Measurements from ENCODE around the gene KATNBL1.

DNA sequence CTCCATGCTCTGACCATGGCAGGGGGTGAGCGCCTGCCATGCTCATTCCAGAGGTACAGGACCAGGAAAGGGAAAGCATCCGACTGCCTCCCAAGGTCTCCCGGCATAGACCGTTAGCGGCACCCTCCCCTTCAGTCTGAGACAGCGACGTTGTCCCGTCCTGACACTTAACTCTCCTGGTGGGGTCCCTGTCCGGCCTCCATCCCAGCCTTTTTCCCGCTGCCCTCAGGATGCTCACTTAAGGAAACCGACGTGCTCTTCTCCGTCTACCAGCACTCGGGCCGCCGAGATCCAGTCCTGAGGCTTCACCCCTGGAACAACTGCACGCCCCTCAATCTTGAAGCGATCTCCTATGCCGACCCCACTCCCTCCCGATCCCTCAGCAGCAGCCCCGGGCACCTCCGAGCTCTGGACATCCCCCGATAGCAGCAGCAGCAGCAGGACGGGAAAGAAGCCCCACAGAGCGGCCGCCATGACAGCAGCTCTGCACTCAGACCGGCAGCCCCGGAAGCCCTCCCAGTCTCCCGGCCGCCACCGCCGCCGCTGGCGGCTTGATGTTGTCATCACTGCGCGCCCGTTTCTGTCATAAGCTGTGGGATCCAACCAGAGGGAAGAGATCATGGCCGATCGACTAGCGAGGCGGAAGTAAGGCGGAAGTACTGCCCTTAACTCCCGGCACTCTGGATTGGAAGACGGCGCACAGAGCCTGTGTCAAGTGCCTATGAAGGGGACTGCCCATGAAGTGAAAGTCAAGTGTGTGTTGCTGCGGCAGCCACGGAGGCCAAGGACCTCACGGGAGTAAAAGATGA, 108.3 kb downstream of the KATNBL1 start, which contains the start of the genes EMC7 and PGBD4:
- TF ChIP-seq POLR2A (IDR thresholded peaks at IDR 0.05): peak in 1 of 2 donors; percentile 70
- TF ChIP-seq, protein P1, sequence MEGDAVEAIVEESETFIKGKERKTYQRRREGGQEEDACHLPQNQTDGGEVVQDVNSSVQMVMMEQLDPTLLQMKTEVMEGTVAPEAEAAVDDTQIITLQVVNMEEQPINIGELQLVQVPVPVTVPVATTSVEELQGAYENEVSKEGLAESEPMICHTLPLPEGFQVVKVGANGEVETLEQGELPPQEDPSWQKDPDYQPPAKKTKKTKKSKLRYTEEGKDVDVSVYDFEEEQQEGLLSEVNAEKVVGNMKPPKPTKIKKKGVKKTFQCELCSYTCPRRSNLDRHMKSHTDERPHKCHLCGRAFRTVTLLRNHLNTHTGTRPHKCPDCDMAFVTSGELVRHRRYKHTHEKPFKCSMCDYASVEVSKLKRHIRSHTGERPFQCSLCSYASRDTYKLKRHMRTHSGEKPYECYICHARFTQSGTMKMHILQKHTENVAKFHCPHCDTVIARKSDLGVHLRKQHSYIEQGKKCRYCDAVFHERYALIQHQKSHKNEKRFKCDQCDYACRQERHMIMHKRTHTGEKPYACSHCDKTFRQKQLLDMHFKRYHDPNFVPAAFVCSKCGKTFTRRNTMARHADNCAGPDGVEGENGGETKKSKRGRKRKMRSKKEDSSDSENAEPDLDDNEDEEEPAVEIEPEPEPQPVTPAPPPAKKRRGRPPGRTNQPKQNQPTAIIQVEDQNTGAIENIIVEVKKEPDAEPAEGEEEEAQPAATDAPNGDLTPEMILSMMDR (IDR thresholded peaks at IDR 0.05): no peak

Measured in suprapubic skin (tissue), 3 donors.